ENCODE results near the gene LIPN.

The LIPN gene

DNA sequence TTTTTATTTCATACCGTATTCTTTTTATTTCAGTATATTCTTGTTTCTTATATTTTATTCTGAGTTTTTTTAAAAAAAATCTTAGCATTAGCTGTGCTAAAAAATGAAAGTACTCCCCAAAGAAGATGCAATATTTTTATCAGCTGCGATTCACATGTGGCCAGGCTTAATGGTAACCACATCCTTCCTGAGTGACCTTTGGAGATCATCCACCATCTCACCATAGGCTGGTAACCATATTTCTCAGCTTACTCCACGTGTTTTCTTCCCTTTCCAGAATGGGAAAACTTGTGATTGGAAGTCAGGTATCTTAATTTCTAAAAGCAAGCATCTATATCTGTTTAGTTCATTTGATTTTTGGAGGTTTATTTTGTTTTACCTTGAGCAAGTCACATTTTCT, 23.9 kb downstream of the LIPN start:
- DNase-seq: no peak

DNA sequence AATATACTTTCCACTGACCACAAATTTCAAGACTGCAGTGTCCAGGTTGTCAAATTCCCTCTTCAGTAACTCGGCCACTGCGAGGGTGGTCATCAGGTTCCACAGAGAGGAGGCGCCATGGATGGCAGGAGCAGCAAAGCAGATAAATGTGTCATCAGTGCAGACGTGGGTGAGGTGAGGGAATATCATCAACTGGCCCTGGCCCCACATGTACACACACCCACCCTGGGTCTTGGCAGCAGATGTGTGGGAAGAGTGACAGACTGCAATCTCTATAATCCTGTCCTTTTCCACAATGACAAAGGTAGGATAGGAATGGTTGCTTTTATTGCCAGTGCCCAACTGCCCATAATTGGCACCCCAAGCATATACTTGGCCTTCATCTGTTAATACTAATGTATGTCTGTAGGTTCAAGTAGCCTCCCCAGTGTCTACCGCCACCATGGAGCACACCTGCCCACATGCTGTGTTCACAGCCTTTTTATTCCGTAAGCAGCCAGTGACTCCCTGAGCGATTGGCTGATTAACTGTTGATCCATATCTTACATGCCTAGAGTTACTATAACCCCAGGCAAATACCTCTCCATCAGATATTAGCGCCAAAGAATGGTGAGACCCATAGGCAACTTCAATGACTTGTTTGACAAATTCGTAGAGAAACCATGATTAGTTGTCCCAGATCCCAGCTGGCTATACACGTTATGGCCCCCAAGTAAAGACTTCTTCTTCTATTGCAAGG, 26.4 kb downstream of the LIPN start:
- no peak for DNase-seq

DNA sequence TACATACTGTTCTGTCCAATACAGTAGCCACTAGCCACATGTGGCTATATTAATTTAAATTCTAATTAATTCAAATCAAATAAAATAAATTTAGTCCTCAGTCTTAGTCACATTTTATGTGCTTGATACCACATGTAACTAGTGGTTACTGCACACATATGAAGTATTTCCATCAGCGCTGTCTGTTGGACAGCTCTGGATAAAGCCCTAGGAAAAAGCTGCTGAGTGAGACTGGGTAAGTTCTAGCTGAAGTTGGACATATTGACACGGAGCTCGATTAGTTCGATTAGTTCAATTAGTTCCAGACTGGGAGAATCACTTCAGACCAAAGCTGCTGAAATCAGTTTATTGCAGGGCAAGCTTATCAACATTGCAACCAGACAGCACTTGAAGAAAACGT, 27.6 kb downstream of the LIPN start:
- no peak for DNase-seq

DNA sequence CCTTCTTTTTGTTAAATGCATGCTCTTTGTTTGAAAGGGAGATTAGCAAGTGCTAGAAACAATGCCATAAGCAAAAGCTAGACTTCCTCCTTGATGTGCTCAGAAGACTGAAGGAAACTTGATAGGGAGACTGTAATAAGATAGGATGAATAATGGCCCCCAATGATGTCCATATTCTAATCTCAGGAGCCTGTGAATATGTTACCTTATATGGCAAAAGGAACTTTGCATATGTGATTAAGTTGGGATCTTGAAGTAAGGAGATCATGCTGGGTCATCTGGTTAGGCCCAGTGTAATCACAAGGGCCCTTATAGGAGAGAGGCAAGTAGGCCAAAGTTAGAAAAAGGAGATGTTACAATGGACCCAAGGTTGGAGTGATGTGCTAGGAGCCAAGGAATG, 29.1 kb downstream of the LIPN start:
- DNase-seq: no peak

DNA sequence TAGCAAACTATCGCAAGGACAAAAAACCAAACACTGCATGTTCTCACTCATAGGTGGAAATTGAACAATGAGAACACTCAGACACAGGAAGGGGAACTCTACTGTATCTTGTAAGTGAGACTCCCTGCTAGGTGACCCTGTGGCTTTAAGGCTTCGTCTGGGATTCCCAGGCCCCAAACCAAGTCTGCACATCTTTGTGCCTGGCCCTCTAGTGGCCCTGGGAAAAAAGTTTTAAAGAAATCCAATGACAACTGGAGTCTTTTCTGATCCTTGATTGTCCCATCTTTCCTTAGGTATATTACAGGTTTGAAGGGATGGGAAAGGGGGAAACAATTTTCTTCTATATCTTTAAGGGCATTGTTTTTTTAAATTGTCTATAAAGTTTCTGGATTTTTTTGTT, 32.1 kb downstream of the LIPN start:
- DNase-seq: no peak

DNA sequence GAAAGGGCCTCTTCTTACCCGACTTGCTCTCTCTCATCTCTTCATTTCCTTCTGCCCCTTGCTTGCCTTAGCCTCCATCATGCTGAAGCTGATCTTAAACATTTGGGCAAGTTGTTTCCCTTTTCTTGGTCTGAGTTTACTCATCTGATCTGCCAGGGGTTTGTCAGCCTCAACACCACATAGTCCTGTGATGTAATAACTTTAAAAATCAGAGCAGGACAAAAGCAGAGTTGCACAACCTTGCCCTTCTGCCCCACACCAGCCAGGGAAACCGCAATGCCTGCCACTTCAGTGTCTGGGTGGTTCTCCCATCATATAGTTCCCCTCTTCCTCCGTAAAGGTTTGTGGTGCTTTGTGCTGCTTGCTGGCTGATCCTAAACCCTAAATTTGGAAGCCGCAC, 32.8 kb downstream of the LIPN start:
- DNase-seq: peak in 23 of 51 donors; percentile 2 to 34 (median 7)

DNA sequence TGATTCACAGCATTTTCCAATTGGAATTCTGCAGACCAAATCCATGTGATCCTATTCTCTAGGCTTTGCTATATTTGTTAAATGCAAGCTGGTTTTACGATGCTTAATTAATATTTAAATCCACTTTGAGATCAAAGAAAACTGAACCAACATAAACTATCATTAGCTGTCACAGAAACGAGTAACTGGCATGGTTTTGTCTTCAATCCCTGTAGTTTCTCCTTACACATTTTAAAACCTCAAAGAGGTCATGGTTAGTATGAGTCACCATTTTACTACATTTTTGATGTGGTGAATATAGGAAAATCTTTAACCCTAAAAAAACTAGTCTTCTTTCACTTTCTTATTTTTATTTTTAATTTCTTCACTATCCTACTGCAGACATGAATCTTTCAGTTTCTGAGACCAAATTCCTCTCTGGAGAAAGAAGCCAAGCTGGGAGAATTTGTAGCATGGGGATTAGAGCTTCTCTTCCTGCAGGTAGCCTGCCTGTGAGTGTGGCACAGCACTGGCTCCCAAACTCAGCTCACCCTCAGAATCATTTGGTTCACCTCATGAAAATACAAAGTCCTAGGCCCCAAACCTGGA, 34.0 kb downstream of the LIPN start:
- DNase-seq: no peak

DNA sequence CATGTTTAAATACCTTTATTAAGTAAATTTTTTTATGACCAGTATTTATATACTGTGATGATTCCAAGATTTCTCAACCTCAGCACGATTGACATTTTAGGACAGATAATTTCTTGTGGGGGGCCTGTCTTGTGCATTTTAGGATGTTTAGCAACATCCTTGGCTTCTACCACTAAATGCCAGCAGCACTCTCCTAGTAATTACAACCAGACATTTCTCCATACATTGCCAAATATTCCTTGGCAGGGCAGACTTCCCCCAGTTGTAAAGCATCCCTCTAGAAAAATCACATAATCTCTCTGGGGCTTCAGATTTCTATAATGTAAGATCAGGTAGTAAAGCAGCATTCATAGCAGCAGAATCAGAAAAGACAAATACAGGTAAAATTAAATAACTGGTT, 34.9 kb downstream of the LIPN start:
- DNase-seq: no peak

DNA sequence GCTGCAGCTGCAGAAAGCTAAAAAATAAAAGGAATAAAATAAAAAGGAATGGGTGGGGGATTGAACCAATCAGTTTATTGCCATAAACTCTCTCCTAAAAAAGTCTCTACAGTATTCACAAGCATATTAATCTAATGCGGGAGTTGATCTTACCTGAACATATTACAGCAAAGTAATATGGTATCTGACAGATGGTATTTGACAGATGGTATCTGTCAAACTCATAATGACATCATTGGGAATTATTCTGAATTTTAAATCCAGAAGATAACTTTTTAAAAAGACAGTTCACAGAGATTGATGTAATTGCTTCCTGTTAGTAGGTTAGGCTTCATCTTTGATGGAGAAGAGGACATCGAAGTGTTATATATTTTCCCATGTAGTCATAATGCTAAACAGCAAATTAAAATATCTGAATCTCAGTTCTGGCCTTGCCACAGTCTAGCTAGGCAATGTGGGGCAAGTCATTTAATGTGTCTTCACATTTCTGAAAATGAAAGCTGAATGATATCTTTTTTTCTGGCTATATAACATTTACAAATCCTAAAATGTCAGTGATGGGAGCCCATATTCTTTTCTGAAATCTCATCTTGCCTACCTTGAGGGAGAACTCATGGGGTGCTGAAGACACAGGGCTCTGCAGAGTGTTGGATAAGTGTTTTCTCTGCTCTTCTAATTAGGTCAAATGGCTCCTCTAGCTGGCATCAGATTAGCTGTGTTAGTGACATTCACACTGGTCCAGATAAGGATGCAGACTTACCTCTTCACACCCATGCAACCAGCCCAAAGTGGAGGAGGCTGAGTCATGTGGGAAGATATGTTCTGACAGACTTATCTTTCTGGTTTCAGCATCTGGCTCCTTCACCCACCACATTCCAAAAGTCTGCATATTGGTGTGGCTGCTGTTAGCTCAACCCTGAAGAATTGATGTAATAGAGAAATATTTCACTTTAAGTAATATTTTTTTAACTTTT, 40.6 kb downstream of the LIPN start:
- no peak for DNase-seq

DNA sequence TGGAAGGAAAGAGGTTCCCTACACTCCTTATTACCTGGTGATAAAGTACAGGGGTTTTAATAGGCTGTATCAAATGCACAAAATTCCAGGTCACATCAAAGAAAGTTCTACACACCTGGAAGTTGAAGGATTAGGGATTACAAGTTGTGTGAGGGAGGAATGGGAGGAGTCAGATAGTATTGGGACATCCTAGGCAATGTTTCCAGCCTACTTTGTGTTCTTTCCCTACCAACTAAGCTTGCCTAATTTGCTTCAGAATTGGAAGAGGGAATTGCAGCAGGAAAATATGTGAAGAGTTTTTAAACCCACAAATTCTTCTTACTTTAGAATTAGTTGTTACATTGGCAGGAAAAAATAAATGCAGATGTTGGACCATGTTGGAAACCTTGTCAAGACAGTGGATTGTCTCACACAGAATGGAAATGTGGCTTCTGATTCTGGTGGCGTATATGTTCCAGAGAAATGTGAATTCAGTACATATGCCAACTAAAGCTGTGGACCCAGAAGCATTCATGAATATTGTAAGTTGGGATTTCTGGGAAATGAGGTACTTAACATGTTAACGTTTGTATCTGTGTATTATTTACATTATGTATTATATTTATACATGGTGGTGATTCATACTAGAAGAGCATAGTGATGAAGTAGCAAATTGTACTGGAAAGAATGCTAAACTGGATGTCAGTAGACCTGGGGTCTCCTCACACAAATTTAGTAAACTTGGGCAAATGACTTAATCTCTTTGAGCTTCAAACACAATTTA, 42.9 kb downstream of the LIPN start, which contains the start of gene LIPM:
Gene LIPM, plus strand, starts transcription at position 208 of the 763 bp plus-strand sequence. Its CDS starts 167 bp downstream, at position 375.
- DNase-seq: no peak

DNA sequence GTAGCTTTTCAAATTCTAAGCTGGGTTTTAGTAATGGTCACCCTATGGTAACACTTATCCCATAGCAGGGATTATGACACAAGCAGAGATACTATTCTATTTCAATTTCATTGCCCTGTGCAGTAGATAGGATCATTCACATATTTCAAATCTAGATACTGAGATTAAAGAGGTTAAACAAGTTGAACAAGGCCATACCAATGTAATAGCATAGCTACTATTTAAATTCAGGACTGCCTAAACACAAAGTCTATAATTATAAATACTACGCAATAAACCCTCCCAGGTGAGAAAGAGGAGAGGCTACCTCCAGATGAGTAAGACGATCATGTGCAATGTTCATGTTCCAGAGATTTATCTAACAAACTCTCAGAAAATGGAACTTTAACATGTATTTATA, 43.8 kb downstream of the LIPN start:
- no peak for DNase-seq

DNA sequence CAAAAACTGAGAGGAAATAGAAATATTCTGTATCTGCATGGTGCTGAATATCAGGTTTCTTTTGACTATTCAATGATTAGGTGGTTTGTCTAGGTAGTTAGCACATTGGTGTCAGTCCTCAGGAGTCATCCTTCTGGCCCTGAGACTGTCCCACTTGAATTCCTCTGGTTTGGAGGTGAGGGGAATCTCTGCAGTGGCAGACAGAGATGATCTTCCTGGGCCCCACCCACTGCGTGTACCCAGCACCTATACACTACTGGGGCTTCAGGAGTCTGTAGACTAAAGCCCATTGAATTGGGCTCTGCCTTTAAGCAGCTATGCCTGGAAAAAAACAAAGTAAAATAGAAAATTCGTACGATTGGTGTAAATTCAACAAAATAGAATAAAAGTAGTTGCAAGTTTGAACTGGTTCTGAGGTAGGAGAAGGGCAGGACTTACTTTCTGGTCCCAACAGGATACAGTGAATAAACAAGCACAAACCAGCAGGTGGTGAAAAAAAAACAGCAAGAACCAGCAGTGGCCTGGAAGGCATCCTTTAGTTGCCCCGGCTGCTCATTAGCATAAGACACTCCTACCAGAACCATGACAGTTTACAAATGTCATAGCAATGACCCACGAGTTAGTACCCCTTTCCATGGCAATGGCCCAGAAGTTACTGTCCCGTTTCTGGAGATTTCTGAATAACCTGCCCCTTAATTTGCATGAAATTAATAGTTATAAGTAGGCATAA, 44.4 kb downstream of the LIPN start:
- DNase-seq: no peak

DNA sequence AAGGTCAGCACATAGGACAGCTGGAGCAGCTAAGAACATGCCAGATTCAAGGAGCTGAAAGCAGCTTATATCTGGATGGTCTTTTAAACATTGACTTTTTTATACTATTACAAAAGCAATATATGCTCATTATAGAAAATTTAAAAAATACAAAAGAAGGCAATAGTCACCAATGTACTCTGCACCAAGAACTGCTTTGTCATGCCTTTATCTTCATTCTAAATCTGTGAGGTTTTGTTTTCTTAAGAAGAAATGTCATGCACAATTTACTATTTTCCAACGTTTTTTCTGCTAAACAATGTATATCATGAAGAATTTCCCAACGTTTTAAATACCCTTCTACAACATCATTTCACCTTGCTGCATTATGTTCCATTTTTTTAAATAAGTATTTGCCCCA, 45.5 kb downstream of the LIPN start:
- no peak for DNase-seq

DNA sequence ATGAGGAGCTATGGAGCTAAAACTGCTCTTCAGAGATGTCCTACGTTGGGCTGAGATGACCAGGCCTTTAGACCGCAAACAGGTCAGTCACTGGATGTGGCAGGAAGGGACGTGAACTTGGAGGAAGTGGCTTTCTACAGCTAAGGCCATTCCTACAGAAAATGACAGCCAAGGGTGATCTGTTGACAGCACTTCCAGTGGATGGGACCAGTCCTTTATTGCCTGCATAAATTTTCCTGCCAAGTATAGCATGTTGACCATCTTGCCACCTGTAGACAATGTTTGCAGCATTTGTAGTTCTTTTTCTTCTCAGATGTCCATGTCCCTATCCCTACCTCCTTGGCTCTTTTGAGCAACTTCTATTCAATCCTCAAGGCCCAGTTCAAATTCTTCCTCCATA, 46.1 kb downstream of the LIPN start:
- DNase-seq: no peak

DNA sequence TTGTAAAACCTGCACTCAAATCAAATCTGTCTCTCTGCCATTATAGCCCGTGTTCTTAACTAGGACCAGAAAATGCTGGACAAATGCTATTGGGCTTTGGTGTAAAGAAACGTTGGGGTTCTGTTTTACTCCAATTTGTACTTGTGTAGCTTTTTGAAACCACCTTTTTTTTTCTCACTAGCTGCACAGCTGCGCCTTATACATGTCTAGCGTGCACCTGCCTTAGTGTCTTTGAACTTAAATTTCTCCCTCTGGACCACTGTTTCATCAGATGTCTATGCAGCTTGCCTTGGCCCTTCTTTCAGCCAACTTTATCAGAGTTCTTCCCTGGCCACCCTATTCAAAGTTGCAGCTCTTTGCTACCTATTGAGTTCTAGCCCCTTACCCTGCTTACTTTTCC, 49.8 kb downstream of the LIPN start:
- DNase-seq: no peak

DNA sequence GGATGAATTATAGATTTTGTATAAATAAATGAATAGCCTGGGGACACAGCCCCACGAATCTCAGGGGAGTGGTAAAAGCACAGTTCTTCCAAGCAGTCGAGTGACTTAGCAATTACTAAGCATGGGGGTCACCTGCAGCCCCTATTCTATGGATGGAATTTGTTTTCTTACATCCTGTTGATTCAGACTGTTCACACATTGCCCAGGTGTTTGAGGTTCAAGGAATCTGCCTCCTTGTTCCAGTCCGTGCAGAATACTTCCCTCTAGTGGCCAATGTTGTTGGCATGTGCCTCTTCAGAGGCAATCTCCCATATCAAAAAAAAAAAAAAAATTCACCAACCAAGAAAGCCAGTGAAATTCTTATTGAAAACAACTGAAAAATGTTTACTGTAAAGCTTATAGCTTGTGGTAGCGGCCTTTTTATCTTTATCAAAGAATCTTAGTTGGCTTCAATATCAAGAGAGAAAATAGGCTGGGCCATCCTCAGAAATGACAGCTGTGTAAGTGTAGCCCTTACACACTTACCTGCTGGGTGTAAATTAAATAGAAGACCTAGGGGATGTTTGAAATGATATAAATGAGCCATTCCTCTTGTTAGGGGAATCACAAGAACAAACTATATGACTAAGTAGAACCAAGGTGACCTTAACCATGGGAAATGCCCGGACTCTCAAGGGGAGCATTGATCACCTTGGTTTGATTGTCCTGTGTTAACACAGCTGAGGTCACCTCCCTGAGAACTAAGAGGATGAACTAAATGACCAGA, 50.6 kb downstream of the LIPN start:
- DNase-seq: peak in 5 of 51 donors; percentile 1 to 24 (median 3)

DNA sequence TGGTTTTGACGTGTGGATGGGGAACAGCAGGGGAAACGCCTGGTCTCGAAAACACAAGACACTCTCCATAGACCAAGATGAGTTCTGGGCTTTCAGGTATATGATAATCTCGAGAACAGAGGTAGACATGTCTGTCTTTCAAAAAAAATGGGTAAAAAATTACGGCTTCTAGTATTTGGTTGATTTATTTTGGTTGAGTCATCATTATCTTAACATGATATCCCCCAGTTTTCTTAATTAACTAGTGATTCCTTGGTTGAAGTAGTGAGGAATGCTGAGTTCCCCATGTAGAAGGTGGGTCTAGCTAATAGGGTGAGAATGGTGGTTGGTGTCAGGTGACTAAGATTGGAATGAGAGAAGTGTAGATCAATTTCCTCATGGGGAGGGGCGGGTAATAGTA, 53.4 kb downstream of the LIPN start:
- no peak for DNase-seq

DNA sequence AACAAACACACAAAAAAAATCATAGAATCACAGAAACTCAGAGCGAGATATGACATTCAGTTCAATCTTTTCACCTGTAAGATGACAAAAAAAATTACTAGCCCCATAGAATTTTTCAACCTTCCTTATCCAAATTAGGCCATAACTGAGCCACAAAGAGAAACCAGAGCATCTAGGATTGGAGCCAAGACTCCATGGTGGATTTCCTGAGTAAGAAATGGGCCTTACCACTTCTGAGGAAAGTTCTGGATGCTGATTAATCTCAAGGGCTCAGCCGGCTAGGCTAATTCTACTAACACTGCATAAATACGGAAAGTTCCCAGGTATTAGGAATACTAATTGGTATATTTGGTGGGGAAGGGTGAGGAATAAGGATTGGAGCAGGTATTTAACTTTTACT, 59.5 kb downstream of the LIPN start:
- DNase-seq: no peak

DNA sequence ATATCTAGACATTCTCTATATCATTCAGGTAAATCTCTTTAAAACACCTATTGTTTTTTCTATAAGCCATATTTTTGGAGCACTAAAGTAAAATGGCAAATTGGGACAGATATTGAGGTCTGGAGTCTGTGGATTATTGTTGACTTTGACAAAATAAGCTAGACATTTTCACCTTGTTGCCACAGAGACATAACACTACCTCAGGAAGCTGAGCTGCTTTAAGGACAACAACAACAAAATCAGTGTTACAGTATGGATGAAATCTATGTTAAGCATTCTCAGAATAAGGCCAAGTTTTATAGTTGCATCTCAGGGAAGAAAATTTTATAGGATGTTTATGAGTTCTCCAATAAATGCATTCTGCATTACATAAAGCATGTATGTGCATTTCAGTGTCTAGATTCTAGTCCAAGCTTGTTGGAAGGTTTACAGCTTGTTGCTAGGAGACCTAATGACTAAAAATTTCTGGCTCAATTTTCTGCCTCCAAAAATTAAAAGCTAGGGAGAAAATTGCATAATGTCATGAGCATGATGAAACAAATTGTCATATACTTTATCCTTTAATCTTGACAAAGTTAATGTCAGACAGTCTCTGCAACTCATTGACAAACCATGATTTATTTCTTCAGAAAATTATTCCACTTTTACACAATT, 61.1 kb downstream of the LIPN start:
- DNase-seq: peak in 1 of 51 donors; percentile 23
